Liver (tissue), 9 donors: ENCODE results near the gene SAMD14. TPM values are rescaled to one million over a fixed set of nuclear protein-coding genes. Genes with fewer than 3 reads are reported as not detected.

Source experiments
- DNase-seq: peaks from one replicate; pipeline ENCODE4 v3.0.0-alpha.2; 2017; ENCODE audit warnings: low spot score
- H3K27ac ChIP-seq, 2 donors: one replicate each; pipeline ENCODE4 v1.7.0; 2013; ENCODE audit warnings: inconsistent platforms in 2 of 2, low read length in 2 of 2, control low read depth in 1 of 2, low read depth in 1 of 2, mild to moderate bottlenecking in 1 of 2
- H3K27me3 ChIP-seq, 4 donors: one replicate each; pipeline versions ENCODE4 v1.6.1 to v1.7.0; 2013; ENCODE audit warnings: low read length in 3 of 4, inconsistent platforms in 1 of 4, mild to moderate bottlenecking in 1 of 4, moderate library complexity in 1 of 4; ENCODE audit not compliant: control insufficient read depth in 4 of 4, insufficient read depth in 4 of 4
- H3K36me3 ChIP-seq, 4 donors: one replicate each; pipeline versions ENCODE4 v1.6.1 to v1.7.0; 2013; ENCODE audit warnings: low read length in 3 of 4, mild to moderate bottlenecking in 3 of 4, low read depth in 1 of 4, moderate library complexity in 1 of 4; ENCODE audit not compliant: control insufficient read depth in 4 of 4, insufficient read depth in 3 of 4
- H3K4me1 ChIP-seq, 4 donors: one replicate each; pipeline versions ENCODE4 v1.6.1 to v1.7.0; 2013; ENCODE audit warnings: low read length in 3 of 4, mild to moderate bottlenecking in 3 of 4, moderate library complexity in 1 of 4; ENCODE audit not compliant: control insufficient read depth in 4 of 4, insufficient read depth in 4 of 4
- H3K4me3 ChIP-seq, 3 donors: one replicate each; pipeline versions ENCODE4 v1.6.1 to v1.7.0; 2013; ENCODE audit warnings: low read length in 3 of 3, control low read depth in 1 of 3, low read depth in 1 of 3, mild to moderate bottlenecking in 1 of 3
- H3K9ac ChIP-seq, 2 donors: one replicate each; pipeline ENCODE4 v1.7.0; 2013; ENCODE audit warnings: low read length in 2 of 2, mild to moderate bottlenecking in 2 of 2, moderate library complexity in 2 of 2, control low read depth in 1 of 2, low read depth in 1 of 2
- H3K9me3 ChIP-seq, 4 donors: one replicate each; pipeline versions ENCODE4 v1.6.1 to v1.7.0; 2013; ENCODE audit warnings: low read length in 3 of 4; ENCODE audit not compliant: control insufficient read depth in 4 of 4
- EGR1 ChIP-seq, 2 donors: IDR thresholded peaks; 2 replicates each; pipeline ENCODE4 v1.6.1; 2016 to 2018; ENCODE audit warnings: antibody characterized with exemption in 2 of 2, low read depth in 2 of 2
- FOXA1 ChIP-seq: IDR thresholded peaks from 2 replicates; pipeline ENCODE4 v1.6.1; 2016; ENCODE audit warnings: antibody characterized with exemption
- FOXA2 ChIP-seq: IDR thresholded peaks from 2 replicates; pipeline ENCODE4 v1.6.1; 2016; ENCODE audit warnings: antibody characterized with exemption
- GABPA ChIP-seq, 2 donors: IDR thresholded peaks in 1 of 2; conservative IDR thresholded peaks in 1 of 2; 2 replicates each; pipeline ENCODE4 v1.6.1; 2016; ENCODE audit warnings: antibody characterized with exemption in 2 of 2, mild to moderate bottlenecking in 1 of 2, moderate library complexity in 1 of 2
- HNF4A ChIP-seq, 2 donors: conservative IDR thresholded peaks; 2 replicates each; pipeline ENCODE4 v1.6.1; 2016; ENCODE audit warnings: antibody characterized with exemption in 2 of 2, mild to moderate bottlenecking in 2 of 2
- HNF4G ChIP-seq: IDR thresholded peaks from 2 replicates; pipeline ENCODE4 v1.6.1; 2016; ENCODE audit warnings: antibody characterized with exemption
- JUND ChIP-seq, 2 donors: IDR thresholded peaks; 2 replicates each; pipeline ENCODE4 v1.6.1; 2016; ENCODE audit warnings: antibody characterized with exemption in 2 of 2
- NR2F2 ChIP-seq: IDR thresholded peaks from 2 replicates; pipeline ENCODE4 v1.6.1; 2016; ENCODE audit warnings: antibody characterized with exemption
- RAD21 ChIP-seq, 2 donors: IDR thresholded peaks; 2 replicates each; pipeline ENCODE4 v1.6.1; 2016; ENCODE audit warnings: antibody characterized with exemption in 2 of 2, mild to moderate bottlenecking in 2 of 2
- RXRA ChIP-seq, 2 donors: IDR thresholded peaks; 2 replicates each; pipeline ENCODE4 v1.6.1; 2017 to 2018; ENCODE audit warnings: antibody characterized with exemption in 2 of 2, mild to moderate bottlenecking in 1 of 2
- SP1 ChIP-seq: IDR thresholded peaks from 2 replicates; pipeline ENCODE4 v1.6.1; 2018; ENCODE audit warnings: antibody characterized with exemption, mild to moderate bottlenecking
- TAF1 ChIP-seq: conservative IDR thresholded peaks from 2 replicates; pipeline ENCODE4 v1.6.1; 2016; ENCODE audit warnings: antibody characterized with exemption, mild to moderate bottlenecking
- YY1 ChIP-seq: IDR thresholded peaks from 2 replicates; pipeline ENCODE4 v1.6.1; 2016; ENCODE audit warnings: antibody characterized with exemption, mild to moderate bottlenecking
- WGBS: extraction: QIAGEN DNeasy Blood & Tissue Kit; methylation state at CpG from one replicate; pipeline ENCODE4 v1.1.7; 2013; 5-methylcytosine and 5-hydroxymethylcytosine counted together
- polyA plus RNA-seq, 2 donors: library from polyadenylated mRNA; stranded (reverse) in 1 of 2; unstranded in 1 of 2; fragments of 200-250 nt in 1 of 2; fragments of >200 nt in 1 of 2; fragmentation: Nextera tagmentation in 1 of 2; extraction: Ambion mirVana in 1 of 2; gene quantifications; one replicate each; pipeline versions ENCODE4 v1.2.1 to v1.2.3, GENCODE V29; 2013 to 2015
- total RNA-seq, 2 donors: library from RNA; depleted of rRNA; stranded (reverse); fragments of >200 nt; gene quantifications; one replicate each; pipeline ENCODE4 v1.2.3, GENCODE V29; 2014
- TF ChIP-seq, protein P1 (sequence below): IDR thresholded peaks from 2 replicates; pipeline ENCODE4 v1.6.1; 2016; ENCODE audit warnings: antibody characterized with exemption
- TF ChIP-seq, protein P2 (sequence below): fragments of 150-350 bp; IDR thresholded peaks from 2 replicates; pipeline ENCODE4 v1.5.1; 2017; ENCODE audit warnings: improper control_type of control experiment, low read depth, low read length; ENCODE audit not compliant: missing input control
- TF ChIP-seq, protein P3 (sequence below): IDR thresholded peaks from 2 replicates; pipeline ENCODE4 v1.6.1; 2016; ENCODE audit warnings: antibody characterized with exemption
- TF ChIP-seq, protein P4 (sequence below): IDR thresholded peaks from 2 replicates; pipeline ENCODE4 v1.6.1; 2016; ENCODE audit warnings: antibody characterized with exemption, mild to moderate bottlenecking
- TF ChIP-seq, protein P5 (sequence below): IDR thresholded peaks from 2 replicates; pipeline ENCODE4 v1.6.1; 2016; ENCODE audit warnings: antibody characterized with exemption
- donor health status: healthy.
- donor health status: healthy.
- donor health status: healthy.
- donor health status: healthy.
- donor health status: healthy.

Gene SAMD14
- total and polyA plus RNA-seq, 4 donors = 0.50 to 0.84 (median 0.67) TPM; not detected in 1

DNA sequence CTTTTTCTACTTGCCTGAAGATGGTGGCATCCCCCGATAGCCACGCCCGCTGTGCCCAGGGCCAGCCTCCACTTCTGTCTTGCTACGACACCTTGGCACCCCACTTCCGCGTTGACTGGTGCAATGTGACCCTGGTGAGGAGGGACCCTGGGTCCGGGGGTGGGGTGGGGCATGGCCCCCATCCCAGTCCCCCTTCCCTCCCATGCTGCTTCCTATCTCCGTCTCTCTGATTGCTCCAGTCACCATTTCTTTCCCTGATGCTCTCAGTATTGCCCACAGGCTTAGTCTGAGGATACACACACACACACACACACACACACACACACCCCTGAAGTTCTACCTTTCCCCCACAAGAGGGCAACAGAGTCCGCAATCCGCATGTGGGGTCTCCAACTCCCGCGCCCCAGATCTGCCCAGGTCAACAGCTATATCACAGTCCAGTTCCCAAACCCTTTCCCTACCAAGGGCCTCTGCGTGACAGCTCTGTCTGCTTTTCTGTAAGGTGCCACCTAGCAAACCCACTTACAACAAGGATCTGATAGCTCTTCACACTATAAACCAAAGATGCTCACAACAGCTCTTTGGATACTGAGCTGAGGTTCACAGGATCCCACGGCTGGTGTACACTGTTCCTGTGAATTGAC, 39.3 kb upstream of the SAMD14 start (continued):
- TF ChIP-seq, protein P1, sequence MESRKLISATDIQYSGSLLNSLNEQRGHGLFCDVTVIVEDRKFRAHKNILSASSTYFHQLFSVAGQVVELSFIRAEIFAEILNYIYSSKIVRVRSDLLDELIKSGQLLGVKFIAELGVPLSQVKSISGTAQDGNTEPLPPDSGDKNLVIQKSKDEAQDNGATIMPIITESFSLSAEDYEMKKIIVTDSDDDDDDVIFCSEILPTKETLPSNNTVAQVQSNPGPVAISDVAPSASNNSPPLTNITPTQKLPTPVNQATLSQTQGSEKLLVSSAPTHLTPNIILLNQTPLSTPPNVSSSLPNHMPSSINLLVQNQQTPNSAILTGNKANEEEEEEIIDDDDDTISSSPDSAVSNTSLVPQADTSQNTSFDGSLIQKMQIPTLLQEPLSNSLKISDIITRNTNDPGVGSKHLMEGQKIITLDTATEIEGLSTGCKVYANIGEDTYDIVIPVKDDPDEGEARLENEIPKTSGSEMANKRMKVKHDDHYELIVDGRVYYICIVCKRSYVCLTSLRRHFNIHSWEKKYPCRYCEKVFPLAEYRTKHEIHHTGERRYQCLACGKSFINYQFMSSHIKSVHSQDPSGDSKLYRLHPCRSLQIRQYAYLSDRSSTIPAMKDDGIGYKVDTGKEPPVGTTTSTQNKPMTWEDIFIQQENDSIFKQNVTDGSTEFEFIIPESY = no peak
- no peak for TF ChIP-seq SP1

DNA sequence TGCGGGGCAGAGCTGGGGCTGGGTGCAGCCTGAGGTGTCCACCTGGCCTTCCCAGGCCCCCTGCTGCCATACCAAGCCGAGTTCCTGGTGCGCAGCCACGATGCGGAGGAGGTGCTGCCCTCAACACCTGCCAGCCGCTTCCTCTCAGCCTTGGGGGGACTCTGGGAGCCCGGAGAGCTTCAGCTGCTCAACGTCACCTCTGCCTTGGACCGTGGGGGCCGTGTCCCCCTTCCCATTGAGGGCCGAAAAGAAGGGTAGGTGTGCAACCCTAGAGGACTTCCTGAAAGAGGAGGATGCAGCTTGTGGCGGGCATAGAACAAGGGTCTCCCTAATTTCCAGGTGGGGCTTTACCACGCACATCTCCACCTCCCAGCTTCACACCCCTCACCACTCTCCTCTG, 38.4 kb upstream of the SAMD14 start:
- WGBS = 72% methylated on average over 13 of the region's 13 CpGs
- Histone ChIP-seq H3K27me3 (no peaks in the 10 kb centered on the region), H3K36me3 (no peaks in the 10 kb centered on the region), H3K9me3 (no peaks in the 10 kb centered on the region), H3K27ac (no peak overlapping the region), H3K4me1 (no peaks in the 10 kb centered on the region), H3K4me3 (no peak overlapping the region), H3K9ac (no peak overlapping the region)
- TF ChIP-seq RAD21 (IDR thresholded peaks at IDR 0.05) (no peak), EGR1 (IDR thresholded peaks at IDR 0.05; ENCODE audit: low read depth in 2 of 2) (no peak), GABPA (IDR thresholded peaks at IDR 0.05 in 1 of 2, conservative IDR thresholded peaks at IDR 0.05 in 1 of 2) (no peak), HNF4A (conservative IDR thresholded peaks at IDR 0.05) (no peak), RXRA (IDR thresholded peaks at IDR 0.05) (no peak)
- TF ChIP-seq, protein P2, sequence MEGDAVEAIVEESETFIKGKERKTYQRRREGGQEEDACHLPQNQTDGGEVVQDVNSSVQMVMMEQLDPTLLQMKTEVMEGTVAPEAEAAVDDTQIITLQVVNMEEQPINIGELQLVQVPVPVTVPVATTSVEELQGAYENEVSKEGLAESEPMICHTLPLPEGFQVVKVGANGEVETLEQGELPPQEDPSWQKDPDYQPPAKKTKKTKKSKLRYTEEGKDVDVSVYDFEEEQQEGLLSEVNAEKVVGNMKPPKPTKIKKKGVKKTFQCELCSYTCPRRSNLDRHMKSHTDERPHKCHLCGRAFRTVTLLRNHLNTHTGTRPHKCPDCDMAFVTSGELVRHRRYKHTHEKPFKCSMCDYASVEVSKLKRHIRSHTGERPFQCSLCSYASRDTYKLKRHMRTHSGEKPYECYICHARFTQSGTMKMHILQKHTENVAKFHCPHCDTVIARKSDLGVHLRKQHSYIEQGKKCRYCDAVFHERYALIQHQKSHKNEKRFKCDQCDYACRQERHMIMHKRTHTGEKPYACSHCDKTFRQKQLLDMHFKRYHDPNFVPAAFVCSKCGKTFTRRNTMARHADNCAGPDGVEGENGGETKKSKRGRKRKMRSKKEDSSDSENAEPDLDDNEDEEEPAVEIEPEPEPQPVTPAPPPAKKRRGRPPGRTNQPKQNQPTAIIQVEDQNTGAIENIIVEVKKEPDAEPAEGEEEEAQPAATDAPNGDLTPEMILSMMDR = no peak
- DNase-seq = no peak

DNA sequence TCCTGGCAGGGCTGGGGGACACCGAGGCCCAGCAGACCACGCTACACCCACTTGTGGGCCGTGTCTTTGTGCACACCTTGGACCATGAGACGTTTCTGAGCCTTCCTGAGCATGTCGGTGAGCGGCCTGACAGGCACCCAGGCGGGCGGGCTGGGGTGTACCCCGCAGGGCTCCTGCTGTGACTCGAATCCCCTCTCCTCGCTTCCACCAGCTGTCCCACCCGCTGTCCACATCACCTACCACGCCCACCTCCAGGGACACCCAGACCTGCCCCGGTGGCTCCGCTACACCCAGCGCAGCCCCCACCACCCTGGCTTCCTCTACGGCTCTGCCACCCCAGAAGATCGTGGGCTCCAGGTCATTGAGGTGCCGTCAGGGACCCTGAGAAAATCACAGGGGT, 37.4 kb upstream of the SAMD14 start:
- Histone ChIP-seq H3K9me3 (no peaks in the 10 kb centered on the region), H3K27ac (no peak overlapping the region), H3K4me1 (no peaks in the 10 kb centered on the region), H3K4me3 (no peak overlapping the region), H3K27me3 (no peaks in the 10 kb centered on the region), H3K9ac (no peak overlapping the region), H3K36me3 (no peaks in the 10 kb centered on the region)
- DNase-seq = no peak
- 85% methylated on average over 19 of the region's 19 CpGs for WGBS
- TF ChIP-seq FOXA1 = no peak
- no peak for TF ChIP-seq GABPA (IDR thresholded peaks at IDR 0.05 in 1 of 2, conservative IDR thresholded peaks at IDR 0.05 in 1 of 2)
- no peak for TF ChIP-seq SP1
- TF ChIP-seq, protein P1 = no peak
- TF ChIP-seq, protein P2 = no peak
- TF ChIP-seq, protein P3, sequence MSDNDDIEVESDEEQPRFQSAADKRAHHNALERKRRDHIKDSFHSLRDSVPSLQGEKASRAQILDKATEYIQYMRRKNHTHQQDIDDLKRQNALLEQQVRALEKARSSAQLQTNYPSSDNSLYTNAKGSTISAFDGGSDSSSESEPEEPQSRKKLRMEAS = no peak
- TF ChIP-seq RAD21 (IDR thresholded peaks at IDR 0.05) = no peak
- no peak for TF ChIP-seq FOXA2
- no peak for TF ChIP-seq EGR1 (IDR thresholded peaks at IDR 0.05; ENCODE audit: low read depth in 2 of 2)
- TF ChIP-seq HNF4A (conservative IDR thresholded peaks at IDR 0.05) = no peak
- no peak for TF ChIP-seq HNF4G
- no peak for TF ChIP-seq JUND (IDR thresholded peaks at IDR 0.05)
- TF ChIP-seq TAF1 = no peak
- TF ChIP-seq RXRA (IDR thresholded peaks at IDR 0.05) = no peak
- TF ChIP-seq, protein P4, sequence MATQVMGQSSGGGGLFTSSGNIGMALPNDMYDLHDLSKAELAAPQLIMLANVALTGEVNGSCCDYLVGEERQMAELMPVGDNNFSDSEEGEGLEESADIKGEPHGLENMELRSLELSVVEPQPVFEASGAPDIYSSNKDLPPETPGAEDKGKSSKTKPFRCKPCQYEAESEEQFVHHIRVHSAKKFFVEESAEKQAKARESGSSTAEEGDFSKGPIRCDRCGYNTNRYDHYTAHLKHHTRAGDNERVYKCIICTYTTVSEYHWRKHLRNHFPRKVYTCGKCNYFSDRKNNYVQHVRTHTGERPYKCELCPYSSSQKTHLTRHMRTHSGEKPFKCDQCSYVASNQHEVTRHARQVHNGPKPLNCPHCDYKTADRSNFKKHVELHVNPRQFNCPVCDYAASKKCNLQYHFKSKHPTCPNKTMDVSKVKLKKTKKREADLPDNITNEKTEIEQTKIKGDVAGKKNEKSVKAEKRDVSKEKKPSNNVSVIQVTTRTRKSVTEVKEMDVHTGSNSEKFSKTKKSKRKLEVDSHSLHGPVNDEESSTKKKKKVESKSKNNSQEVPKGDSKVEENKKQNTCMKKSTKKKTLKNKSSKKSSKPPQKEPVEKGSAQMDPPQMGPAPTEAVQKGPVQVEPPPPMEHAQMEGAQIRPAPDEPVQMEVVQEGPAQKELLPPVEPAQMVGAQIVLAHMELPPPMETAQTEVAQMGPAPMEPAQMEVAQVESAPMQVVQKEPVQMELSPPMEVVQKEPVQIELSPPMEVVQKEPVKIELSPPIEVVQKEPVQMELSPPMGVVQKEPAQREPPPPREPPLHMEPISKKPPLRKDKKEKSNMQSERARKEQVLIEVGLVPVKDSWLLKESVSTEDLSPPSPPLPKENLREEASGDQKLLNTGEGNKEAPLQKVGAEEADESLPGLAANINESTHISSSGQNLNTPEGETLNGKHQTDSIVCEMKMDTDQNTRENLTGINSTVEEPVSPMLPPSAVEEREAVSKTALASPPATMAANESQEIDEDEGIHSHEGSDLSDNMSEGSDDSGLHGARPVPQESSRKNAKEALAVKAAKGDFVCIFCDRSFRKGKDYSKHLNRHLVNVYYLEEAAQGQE = no peak
- TF ChIP-seq, protein P5, sequence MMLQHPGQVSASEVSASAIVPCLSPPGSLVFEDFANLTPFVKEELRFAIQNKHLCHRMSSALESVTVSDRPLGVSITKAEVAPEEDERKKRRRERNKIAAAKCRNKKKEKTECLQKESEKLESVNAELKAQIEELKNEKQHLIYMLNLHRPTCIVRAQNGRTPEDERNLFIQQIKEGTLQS = no peak
- no peak for TF ChIP-seq NR2F2
- TF ChIP-seq YY1 = no peak
